Measurements from ENCODE around the gene ZBTB38. TPM values are rescaled to one million over a fixed set of nuclear protein-coding genes. Genes with fewer than 3 reads are reported as not detected.

The ZBTB38 gene
- total and polyA plus RNA-seq, 2 of the 13 experiments (the other 11 are each of a cell fraction or from before 2014, with no cell fraction given), result 26.8 to 51.7 TPM

- peak; percentile 54; the same call in 1 of the 2 replicates for TF ChIP-seq ARID4A (CRISPR knock-in tag; IDR thresholded peaks at IDR 0.05; ENCODE audit: borderline replicate concordance)
- 0 out of 2 replicates have a peak, but pooled peaks have one; percentile 39 for TF ChIP-seq ZNF292 (CRISPR knock-in tag; IDR thresholded peaks at IDR 0.05; ENCODE audit: borderline replicate concordance, low read depth)
- TF ChIP-seq, protein P1, sequence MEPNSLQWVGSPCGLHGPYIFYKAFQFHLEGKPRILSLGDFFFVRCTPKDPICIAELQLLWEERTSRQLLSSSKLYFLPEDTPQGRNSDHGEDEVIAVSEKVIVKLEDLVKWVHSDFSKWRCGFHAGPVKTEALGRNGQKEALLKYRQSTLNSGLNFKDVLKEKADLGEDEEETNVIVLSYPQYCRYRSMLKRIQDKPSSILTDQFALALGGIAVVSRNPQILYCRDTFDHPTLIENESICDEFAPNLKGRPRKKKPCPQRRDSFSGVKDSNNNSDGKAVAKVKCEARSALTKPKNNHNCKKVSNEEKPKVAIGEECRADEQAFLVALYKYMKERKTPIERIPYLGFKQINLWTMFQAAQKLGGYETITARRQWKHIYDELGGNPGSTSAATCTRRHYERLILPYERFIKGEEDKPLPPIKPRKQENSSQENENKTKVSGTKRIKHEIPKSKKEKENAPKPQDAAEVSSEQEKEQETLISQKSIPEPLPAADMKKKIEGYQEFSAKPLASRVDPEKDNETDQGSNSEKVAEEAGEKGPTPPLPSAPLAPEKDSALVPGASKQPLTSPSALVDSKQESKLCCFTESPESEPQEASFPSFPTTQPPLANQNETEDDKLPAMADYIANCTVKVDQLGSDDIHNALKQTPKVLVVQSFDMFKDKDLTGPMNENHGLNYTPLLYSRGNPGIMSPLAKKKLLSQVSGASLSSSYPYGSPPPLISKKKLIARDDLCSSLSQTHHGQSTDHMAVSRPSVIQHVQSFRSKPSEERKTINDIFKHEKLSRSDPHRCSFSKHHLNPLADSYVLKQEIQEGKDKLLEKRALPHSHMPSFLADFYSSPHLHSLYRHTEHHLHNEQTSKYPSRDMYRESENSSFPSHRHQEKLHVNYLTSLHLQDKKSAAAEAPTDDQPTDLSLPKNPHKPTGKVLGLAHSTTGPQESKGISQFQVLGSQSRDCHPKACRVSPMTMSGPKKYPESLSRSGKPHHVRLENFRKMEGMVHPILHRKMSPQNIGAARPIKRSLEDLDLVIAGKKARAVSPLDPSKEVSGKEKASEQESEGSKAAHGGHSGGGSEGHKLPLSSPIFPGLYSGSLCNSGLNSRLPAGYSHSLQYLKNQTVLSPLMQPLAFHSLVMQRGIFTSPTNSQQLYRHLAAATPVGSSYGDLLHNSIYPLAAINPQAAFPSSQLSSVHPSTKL (CRISPR knock-in tag; IDR thresholded peaks at IDR 0.05), result peak; percentile 24; the same call in 1 of the 2 replicates
- peak; percentile 75 for TF ChIP-seq ZBTB38 (CRISPR knock-in tag; IDR thresholded peaks at IDR 0.05)
- TF ChIP-seq, protein P2, sequence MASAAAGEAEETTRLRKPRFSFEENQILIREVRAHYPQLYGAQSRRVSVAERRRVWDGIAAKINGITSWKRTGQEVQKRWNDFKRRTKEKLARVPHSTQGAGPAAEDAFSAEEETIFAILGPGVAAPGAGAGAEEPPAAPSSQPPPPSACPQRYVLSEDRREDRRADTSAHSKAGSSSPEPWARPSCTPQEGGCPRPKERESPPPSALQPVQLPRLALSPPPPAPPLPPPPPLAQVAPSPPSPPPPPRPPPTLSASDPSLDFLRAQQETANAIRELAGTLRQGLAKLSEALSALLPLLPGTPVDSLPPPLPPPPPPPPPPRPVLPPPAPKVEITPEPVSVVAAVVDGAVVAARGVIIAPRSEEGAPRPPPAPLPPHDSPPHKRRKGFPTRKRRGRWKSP (CRISPR knock-in tag; IDR thresholded peaks at IDR 0.05), result peak; percentile 82; the same call in 1 of the 2 replicates
- 0 out of 2 replicates have a peak, but pooled peaks have one; percentile 22 for TF ChIP-seq ZNF333 (CRISPR knock-in tag; IDR thresholded peaks at IDR 0.05; ENCODE audit: borderline replicate concordance)
- TF ChIP-seq ZBED4 (CRISPR knock-in tag; IDR thresholded peaks at IDR 0.05; ENCODE audit: borderline replicate concordance), result no peak
- peak; percentile 45 for TF ChIP-seq RXRA (CRISPR knock-in tag; IDR thresholded peaks at IDR 0.05)
- peak; percentile 37; the same call in 1 of the 2 replicates for TF ChIP-seq MYC (CRISPR knock-in tag; IDR thresholded peaks at IDR 0.05; ENCODE audit: borderline replicate concordance)
- peak; percentile 9; the same call in 1 of the 2 replicates for TF ChIP-seq REPIN1 (CRISPR knock-in tag; IDR thresholded peaks at IDR 0.05; ENCODE audit: borderline replicate concordance, low read depth)
- peak; percentile 77 for TF ChIP-seq TEAD3 (CRISPR knock-in tag; optimal IDR thresholded peaks at IDR 0.05; ENCODE audit: borderline replicate concordance)
- TF ChIP-seq PPARG (CRISPR knock-in tag; conservative IDR thresholded peaks at IDR 0.05), result no peak
- peak; percentile 42; the same call in 1 of the 2 replicates for TF ChIP-seq DMAP1 (CRISPR knock-in tag; IDR thresholded peaks at IDR 0.05)
- TF ChIP-seq MED1 (CRISPR knock-in tag; IDR thresholded peaks at IDR 0.05), result peak; percentile 38; the same call in 1 of the 2 replicates
- 0 out of 2 replicates have a peak, but pooled peaks have one; percentile 29 for TF ChIP-seq ZBTB42 (CRISPR knock-in tag; IDR thresholded peaks at IDR 0.05)
These were observed 34.3 kb downstream of the ZBTB38 start (continued) for GRCh38 chr3:141402476-141403171.

Measured in HepG2 (cell line).